ENCODE data around the gene APOL5.

The APOL5 gene

GRCh38 chr22:35742342-35743100 is 24.8 kb downstream of the APOL5 start:
- H3K27ac ChIP-seq: peak overlapping the region in 1 of 2 donors; percentile 13
- intact Hi-C loops (cut with DNase I; ENCODE audit: low total_unique reads): no loop called here

GRCh38 chr22:35743326-35743860 is 25.7 kb downstream of the APOL5 start:
- Histone ChIP-seq H3K9me3 (no peaks in the 10 kb centered on the region), H3K27me3 (no peaks in the 10 kb centered on the region), H3K27ac (no peak overlapping the region), H3K4me3 (no peak overlapping the region), H3K4me1 (peaks cover 0 to 12% (median 0%) of the 10 kb centered on the region in 4 donors), H3K36me3 (peaks cover 21 to 68% (median 45%) of the 10 kb centered on the region in 3 donors)
- intact Hi-C loops (cut with DNase I; ENCODE audit: low total_unique reads): no loop called here
- no peak for DNase-seq
- no peak for TF ChIP-seq CTCF (IDR thresholded peaks at IDR 0.05)

More at GRCh38 chr22:35742342-35743100, 24.8 kb downstream of the APOL5 start:
- Histone ChIP-seq H3K27me3 (no peaks in the 10 kb centered on the region), H3K36me3 (peaks cover 24 to 77% (median 48%) of the 10 kb centered on the region in 3 donors), H3K9me3 (no peaks in the 10 kb centered on the region), H3K4me1 (peaks cover 0 to 12% (median 0%) of the 10 kb centered on the region in 4 donors), H3K4me3 (no peak overlapping the region)
- no peak for TF ChIP-seq CTCF (IDR thresholded peaks at IDR 0.05)
- no peak for DNase-seq

DNA sequence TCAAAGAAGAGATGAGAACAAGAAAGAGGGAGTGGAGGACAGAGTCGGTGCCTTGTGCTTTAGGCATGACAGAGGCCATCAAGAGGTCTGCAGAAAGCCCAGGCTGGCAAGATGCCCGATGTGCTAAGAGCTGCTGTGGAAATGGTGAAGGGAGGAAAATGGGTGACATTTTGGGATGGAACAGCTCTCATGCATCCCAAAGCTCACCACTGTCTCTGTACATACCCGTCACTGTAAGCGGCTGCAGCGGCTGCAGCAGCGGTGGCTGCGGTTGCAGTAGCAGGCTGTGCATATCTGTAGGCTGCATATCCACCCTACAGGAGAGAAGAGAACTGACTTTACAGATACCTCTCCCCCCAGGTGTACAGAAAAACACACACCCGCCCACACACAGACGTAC is 28.6 kb downstream of the APOL5 start:
- Histone ChIP-seq H3K27me3 (no peaks in the 10 kb centered on the region), H3K9me3 (no peaks in the 10 kb centered on the region), H3K27ac (no peak overlapping the region), H3K36me3 (peaks cover 20 to 56% (median 38%) of the 10 kb centered on the region in 3 donors), H3K4me1 (no peaks in the 10 kb centered on the region), H3K4me3 (no peak overlapping the region)
- DNase-seq: no peak
- no peak for TF ChIP-seq CTCF (IDR thresholded peaks at IDR 0.05)
- intact Hi-C loops (cut with DNase I; ENCODE audit: low total_unique reads): no loop called here

GRCh38 chr22:35746946-35747703 is 29.5 kb downstream of the APOL5 start:
- Histone ChIP-seq H3K4me3 (no peak overlapping the region), H3K4me1 (no peaks in the 10 kb centered on the region), H3K9me3 (no peaks in the 10 kb centered on the region), H3K27ac (no peak overlapping the region), H3K36me3 (peaks cover 20 to 48% (median 40%) of the 10 kb centered on the region in 3 donors), H3K27me3 (no peaks in the 10 kb centered on the region)
- no peak for DNase-seq
- no peak for TF ChIP-seq CTCF (IDR thresholded peaks at IDR 0.05)
- intact Hi-C loops (cut with DNase I; ENCODE audit: low total_unique reads): no loop called here

DNA sequence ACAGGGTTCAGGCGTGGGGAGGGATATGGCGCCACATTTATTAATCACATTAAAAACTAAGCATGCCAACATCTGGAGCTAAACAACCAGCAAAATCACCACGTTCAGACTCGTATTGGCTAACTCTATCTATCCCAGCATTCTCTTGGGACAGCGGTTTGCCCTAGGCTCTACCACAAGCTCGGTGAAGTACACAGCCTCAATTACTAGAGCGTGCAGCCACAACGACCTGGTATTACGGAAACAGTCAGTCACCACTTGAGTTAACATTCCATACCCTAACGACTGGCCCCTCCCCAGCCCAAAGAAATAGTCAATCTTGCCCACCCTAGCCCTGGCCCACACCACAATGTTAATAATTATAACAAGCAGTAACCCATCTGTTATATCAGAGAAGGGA is 32.1 kb downstream of the APOL5 start:
- DNase-seq: no peak
- no peak overlapping the region for H3K4me3 ChIP-seq
- intact Hi-C loops (cut with DNase I; ENCODE audit: low total_unique reads): no loop called here
- H3K27ac ChIP-seq: no peak overlapping the region
- no peak for TF ChIP-seq CTCF (IDR thresholded peaks at IDR 0.05)
- H3K4me1 ChIP-seq: no peaks in the 10 kb centered on the region
- H3K9me3 ChIP-seq: no peaks in the 10 kb centered on the region
- H3K27me3 ChIP-seq: no peaks in the 10 kb centered on the region
- H3K36me3 ChIP-seq: peaks cover 9 to 26% (median 19%) of the 10 kb centered on the region in 3 donors

Data from tibial artery (tissue), 4 donors.